ENCODE results near the gene USP13. TPM values are rescaled to one million over a fixed set of nuclear protein-coding genes. Genes with fewer than 3 reads are reported as not detected.

USP13 gene
- total RNA-seq, 1 experiment from 2014 or later = 27.8 TPM

DNA sequence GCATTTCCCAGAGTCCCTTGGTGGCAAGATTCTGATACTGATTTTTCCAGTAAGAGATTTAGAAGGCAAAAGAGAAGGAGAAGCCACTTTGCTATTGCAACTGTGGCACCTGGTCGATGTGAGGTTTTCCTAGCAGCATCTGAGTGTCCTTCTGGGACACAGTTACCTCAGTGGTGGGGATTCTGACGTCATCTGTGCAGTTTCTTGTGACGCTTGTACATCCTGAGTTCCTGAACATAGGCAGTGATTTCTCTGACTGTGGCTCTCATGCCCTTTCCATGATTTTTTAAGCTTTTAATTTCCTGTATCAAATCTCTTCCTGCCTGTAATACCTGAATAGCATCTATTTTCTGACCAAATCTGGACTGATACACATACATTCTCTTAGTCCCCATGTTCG lies 8.9 kb downstream of the USP13 start:
- POLR2A ChIA-PET = no interaction called here
- CTCF ChIA-PET = no interaction called here
- no TSS peak for BruUV-seq (replicated peaks)

GRCh38 chr3:179663093-179663492 lies 10.3 kb downstream of the USP13 start:
- Histone ChIP-seq H3K27ac (ENCODE audit: low read length) (no peak overlapping the region), H3K4me3 (ENCODE audit: low read depth in 2 of 2, low read length in 2 of 2) (no peak overlapping the region), H3K36me3 (ENCODE audit: control insufficient read depth, insufficient read depth, low read length) (no peaks in the 10 kb centered on the region), H3K9me3 (ENCODE audit: control insufficient read depth, insufficient read depth, low read depth, low read length) (no peaks in the 10 kb centered on the region), H3K27me3 (ENCODE audit: control insufficient read depth, insufficient read depth, low read length) (no peaks in the 10 kb centered on the region), H3K4me1 (ENCODE audit: control insufficient read depth, insufficient read depth, low read length) (peaks cover 8% of the 10 kb centered on the region)
- intact Hi-C loops (cut with micrococcal nuclease; ENCODE audit: unreplicated experiment) (no loop called here), in situ Hi-C loops (cut with HindIII; ENCODE audit: low pct_unique_long_range_greater_than_20kb, low sequenced_read_pairs) (no loop called here)
- POLR2A ChIA-PET = no interaction called here
- DNase-seq (ENCODE audit: low read depth, low spot score) (no peak), ATAC-seq (no peak)
- CTCF ChIA-PET = no interaction called here
- no TSS peak for BruUV-seq (replicated peaks)
- TF ChIP-seq SIN3A (IDR thresholded peaks at IDR 0.05; ENCODE audit: borderline replicate concordance, insufficient read depth, low read depth, low read length) (no peak), REST (IDR thresholded peaks at IDR 0.05; ENCODE audit: insufficient read depth in 1 of 2, low read depth in 2 of 2, low read length in 1 of 2) (no peak), TCF7L2 (IDR thresholded peaks at IDR 0.05; ENCODE audit: low read depth, low read length) (no peak), POLR2AphosphoS5 (IDR thresholded peaks at IDR 0.05; ENCODE audit: low read depth, low read length) (no peak), CTCF (IDR thresholded peaks at IDR 0.05) (no peak)

More for the DNA sequence above, 8.9 kb downstream of the USP13 start:
- intact Hi-C loops (cut with micrococcal nuclease; ENCODE audit: unreplicated experiment) = no loop called here
- Histone ChIP-seq H3K27me3 (ENCODE audit: control insufficient read depth, insufficient read depth, low read length) (no peaks in the 10 kb centered on the region), H3K4me1 (ENCODE audit: control insufficient read depth, insufficient read depth, low read length) (peaks cover 8% of the 10 kb centered on the region), H3K36me3 (ENCODE audit: control insufficient read depth, insufficient read depth, low read length) (no peaks in the 10 kb centered on the region), H3K27ac (ENCODE audit: low read length) (no peak overlapping the region), H3K4me3 (ENCODE audit: low read depth in 2 of 2, low read length in 2 of 2) (no peak overlapping the region), H3K9me3 (ENCODE audit: control insufficient read depth, insufficient read depth, low read depth, low read length) (no peaks in the 10 kb centered on the region)
- ATAC-seq (no peak), DNase-seq (ENCODE audit: low read depth, low spot score) (no peak)
- TF ChIP-seq REST (IDR thresholded peaks at IDR 0.05; ENCODE audit: insufficient read depth in 1 of 2, low read depth in 2 of 2, low read length in 1 of 2) = no peak
- in situ Hi-C loops (cut with HindIII; ENCODE audit: low pct_unique_long_range_greater_than_20kb, low sequenced_read_pairs) = no loop called here
